ENCODE measurements around the gene MRGPRX3.

Gene MRGPRX3

DNA sequence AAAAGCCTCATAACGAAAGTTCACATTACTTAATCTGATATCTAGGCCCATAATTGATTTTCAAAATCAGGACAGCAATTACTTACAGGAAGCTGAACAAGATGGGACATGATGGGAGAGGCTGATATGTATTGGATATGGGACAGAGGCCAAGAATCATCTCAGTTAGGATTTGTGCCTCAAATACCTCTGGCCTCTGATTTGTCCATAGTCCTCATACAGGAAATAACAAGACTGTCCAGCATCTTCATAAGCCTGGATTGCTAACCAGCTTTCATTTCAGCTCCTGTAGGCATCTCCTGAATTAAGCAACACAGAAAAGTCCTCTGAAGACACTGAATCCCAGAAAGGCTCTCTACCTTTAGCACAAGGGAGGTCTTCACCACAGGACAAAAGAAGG, 36.0 kb downstream of the MRGPRX3 start:
- DNase-seq (ENCODE audit: low spot score), result no peak

GRCh38 chr11:18171377-18172000, 39.1 kb downstream of the MRGPRX3 start:
- no peak for DNase-seq (ENCODE audit: low spot score)

DNA sequence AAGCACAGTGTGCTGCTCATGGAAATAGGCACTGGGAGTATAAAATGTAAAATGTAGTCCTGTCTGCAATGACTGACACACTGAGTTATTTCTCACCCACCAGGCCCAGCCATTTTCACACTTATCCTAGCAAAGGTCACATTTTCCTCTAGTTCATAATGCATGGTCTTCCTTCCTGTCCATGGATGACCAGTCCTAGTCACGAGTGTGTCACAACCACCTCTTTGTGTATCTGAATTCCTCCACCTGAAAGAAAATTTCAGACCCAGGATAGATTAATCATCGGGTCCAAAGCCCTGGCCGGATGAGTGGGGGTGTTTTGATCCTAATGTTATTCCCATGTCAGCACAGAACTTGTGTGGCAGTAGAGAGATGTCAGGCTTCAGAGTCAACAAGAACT, 40.3 kb downstream of the MRGPRX3 start, which contains the start of gene MRGPRX4:
Gene MRGPRX4, plus strand, starts transcription at position 172 of the 400 bp plus-strand sequence. CDS start 420 bp downstream, outside the sequence.
- no peak for DNase-seq (ENCODE audit: low spot score)

DNA sequence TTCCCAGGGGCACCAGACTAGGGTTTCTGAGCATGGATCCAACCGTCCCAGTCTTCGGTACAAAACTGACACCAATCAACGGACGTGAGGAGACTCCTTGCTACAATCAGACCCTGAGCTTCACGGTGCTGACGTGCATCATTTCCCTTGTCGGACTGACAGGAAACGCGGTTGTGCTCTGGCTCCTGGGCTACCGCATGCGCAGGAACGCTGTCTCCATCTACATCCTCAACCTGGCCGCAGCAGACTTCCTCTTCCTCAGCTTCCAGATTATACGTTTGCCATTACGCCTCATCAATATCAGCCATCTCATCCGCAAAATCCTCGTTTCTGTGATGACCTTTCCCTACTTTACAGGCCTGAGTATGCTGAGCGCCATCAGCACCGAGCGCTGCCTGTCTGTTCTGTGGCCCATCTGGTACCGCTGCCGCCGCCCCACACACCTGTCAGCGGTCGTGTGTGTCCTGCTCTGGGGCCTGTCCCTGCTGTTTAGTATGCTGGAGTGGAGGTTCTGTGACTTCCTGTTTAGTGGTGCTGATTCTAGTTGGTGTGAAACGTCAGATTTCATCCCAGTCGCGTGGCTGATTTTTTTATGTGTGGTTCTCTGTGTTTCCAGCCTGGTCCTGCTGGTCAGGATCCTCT, 41.0 kb downstream of the MRGPRX3 start:
- no peak for DNase-seq (ENCODE audit: low spot score)

All from CD4-positive, alpha-beta T cell treated with Interleukin-15 for 4 hours (primary cell).